ENCODE data around the gene PSMC3IP.

PSMC3IP gene

GRCh38 chr17:42584880-42585279 lies 7.4 kb upstream of the PSMC3IP start:
- no peak for DNase-seq

- no peak for DNase-seq
Observed at GRCh38 chr17:42581744-42582270, 4.3 kb upstream of the PSMC3IP start.

- no peak for DNase-seq
Observed at GRCh38 chr17:42579794-42580551, 2.4 kb upstream of the PSMC3IP start.

DNA sequence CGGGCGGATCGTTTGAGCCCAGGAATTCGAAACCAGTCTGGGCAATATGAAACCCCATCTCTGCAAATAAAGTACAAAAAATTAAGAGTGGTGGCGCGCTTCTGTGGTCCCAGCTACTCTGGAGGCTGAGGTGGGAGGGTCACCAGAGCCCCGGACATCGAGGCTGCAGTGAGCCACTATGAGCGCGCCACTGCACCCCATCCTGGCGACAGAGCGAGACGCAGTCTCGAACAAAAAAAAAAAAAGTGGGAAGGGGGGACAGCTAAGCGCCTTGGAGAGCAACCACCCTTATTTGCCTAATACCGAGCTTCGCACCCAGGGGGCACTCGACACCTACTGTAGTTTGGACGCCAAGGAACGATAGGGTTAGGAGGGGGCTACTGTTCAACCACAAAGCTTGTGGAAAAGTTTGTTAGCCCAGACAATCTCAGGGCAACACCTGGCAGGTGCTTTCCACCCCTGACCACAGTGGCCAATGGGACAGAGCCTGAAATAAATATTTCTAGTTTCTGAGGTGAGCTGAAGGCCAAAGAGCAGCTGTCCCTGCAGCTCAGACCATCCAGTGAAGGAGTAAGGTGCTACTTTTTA lies 847 bp upstream of the PSMC3IP start:
- DNase-seq = peak; percentile 71

DNA sequence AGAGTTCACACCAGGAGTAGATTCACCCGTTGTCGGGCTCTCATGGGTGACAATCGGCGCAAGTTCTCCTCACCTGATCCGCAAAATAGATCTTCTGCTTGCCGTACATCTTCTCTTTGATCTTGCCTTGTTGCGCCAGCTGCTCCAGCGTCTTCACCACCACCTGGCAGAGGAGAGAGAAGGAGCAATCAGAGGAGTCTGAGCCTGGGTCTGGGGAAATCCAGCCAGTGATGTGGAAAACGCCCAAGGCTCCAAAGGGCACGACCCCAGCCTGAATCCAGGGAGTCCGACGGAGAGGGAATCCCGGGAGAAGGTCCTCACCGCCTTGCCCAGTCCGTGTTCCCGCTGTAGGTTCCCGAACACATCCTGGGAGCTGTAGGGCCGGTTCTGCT lies 393 bp downstream of the PSMC3IP start:
- no peak for DNase-seq

DNA sequence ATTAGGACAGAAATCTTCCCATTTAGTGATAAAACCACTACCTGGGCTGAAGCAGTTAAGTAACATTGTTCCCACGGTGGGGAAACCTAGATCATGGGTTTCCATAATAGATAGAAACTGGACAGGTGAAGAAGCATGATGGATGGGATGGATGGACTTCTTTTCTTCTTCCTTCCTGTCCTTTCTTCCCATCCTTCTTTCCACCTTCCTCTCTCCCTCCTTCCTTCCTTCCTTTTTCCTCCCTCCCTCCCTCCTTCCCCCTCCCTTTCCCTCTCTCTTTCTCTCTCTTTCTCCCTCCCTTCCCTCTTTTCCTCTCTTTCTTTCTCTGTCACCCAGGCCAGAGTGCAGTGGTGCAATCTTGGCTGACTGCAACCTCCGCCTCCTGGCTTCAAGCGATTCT lies 3.1 kb downstream of the PSMC3IP start:
- DNase-seq = no peak

- DNase-seq = no peak
Observed at GRCh38 chr17:42573095-42573494, 4.4 kb downstream of the PSMC3IP start.

- no peak for DNase-seq
Observed at GRCh38 chr17:42571435-42572225, 5.9 kb downstream of the PSMC3IP start.

DNA sequence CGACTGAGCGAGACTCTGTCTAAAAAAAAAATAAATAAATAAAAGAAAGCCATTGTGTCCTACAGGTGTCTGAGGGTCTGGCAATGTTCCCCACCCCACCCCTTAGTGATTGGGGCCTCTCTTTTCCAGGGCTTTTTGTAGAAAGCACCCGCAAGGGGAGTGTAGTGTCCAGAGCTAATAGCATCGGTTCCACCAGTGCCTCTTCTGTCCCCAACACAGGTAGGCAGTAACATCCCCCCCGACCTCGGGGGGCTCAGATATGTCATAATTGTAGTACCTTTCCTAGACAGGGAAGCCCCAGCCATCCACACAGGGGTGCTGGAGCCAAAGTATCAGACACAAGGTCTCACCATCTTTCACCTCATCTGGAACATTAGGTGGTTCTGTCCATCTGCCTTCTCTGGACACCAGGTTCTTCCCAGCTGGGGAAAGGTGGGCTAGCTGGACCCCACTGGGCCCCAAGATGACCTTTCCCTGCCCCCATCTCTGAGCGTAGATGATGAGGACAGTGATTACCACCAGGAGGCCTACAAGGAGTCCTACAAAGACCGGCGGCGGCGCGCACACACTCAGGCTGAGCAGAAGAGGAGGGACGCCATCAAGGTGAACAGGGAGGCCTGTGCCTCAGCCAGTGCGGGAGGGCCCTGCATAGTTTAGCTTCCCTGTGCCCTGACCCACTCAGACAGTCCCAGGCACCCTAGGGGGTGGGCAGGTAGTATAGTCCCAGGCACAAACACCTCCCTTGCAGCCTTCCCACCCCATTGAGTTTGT lies 9.0 kb downstream of the PSMC3IP start:
- no peak for DNase-seq

DNA sequence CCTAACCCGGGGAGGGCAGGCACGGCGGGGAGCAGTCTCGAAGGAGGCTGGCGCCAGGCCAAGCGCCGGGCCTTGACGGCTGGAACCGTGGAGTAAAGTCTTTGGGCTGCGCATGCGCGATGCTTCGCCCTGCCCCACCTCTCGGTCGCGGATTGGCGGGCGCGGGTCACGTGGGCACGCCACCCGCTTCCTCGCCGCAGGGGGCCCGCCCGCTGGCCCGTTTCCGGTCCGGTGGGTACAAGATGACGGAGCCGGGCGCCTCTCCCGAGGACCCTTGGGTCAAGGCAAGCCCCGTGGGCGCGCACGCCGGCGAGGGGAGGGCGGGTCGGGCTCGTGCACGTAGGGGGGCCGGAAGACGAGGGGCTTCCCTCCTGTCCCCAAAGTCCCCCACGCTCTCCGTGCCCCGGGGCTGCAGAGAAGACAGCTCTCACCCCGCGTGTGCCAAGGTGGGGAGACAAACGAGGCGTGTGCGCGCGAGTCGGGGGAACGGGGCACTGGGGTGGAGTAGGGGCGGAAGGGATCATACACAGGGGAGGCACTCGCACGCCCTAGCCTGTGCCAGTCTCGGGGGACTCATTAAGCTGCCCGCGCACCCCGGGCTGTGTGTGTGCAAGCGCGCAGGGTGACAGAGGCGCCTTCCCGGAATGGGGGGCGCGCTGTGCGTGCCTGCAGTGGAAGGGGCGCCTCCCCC lies 10.5 kb downstream of the PSMC3IP start, which contains the start of gene MLX:
Gene MLX (plus strand): TSS at position 218 of the 691 bp plus-strand sequence. CDS start 25 bp downstream, at position 243.
- peak; percentile 91 for DNase-seq

- DNase-seq = no peak
Observed at GRCh38 chr17:42566215-42566882, 11.2 kb downstream of the PSMC3IP start.

DNA sequence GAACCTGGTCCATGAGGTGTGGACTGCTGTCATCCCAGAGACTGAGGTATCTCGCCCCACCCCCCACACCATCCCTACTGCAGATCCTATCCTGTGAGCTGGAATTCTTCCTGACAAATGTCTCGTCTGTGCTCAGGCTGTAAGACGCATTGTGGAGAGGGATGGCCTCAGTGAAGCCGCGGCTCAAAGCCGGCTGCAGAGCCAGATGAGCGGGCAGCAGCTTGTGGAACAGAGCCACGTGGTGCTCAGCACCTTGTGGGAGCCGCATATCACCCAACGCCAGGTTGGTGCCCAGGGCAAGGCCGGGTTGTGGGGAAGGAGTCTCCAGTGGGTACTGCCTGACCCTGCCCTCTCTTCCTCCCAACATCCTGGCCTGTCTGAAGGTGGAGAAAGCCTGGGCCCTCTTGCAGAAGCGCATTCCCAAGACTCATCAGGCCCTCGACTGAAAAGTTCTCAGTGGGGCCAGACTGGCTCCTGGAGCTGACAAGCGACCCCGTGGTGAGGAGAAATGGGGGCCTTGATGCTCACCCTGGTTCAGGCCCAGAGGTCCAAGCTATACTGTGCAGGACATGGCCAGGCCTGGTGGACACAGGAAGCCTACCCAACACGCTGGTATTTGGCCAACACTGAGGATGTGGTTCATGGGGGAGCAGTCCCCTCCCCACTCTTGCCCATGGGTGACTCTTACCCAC lies 11.9 kb downstream of the PSMC3IP start:
- DNase-seq = no peak

DNA sequence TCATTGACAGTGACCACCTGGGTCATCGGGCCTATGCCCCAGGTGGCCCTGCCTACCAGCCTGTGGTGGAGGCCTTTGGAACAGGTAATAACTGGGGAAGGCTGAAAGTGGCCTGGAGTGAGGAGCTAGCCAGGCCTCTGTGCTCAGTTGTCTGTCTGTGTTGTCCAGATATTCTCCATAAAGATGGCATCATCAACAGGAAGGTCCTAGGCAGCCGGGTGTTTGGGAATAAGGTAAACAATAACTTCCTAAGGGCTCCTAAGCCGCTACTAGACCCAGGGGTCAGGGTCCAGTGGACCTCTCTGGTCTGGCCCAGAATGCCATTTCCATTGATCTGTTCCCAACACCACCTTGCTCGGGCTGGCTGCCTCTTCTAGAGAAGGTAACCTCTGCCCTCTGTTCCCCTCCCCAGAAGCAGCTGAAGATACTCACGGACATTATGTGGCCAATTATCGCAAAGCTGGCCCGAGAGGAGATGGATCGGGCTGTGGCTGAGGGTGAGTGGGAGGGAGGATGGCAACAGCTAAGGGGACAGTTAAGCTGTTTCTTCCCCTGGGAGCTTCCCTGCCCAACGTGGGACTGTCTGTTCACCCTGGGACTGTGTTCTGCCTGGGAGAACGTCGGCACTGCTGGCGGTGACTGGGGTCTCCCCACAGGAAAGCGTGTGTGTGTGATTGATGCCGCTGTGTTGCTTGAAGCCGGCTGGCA lies 12.6 kb downstream of the PSMC3IP start:
- DNase-seq = no peak

DNA sequence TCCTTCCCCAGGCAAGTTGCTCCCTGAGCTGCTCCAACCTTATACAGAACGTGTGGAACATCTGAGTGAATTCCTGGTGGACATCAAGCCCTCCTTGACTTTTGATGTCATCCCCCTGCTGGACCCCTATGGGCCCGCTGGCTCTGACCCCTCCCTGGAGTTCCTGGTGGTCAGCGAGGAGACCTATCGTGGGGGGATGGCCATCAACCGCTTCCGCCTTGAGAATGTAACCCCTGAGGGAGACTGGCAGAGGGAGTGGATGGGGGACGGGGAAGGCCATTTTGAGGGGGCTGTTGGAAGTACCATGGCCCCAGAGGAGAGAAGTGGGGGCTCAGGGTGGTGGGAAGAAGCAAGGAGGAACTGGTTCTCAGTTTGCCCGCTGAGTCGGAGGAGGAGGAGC lies 13.6 kb downstream of the PSMC3IP start:
- DNase-seq = no peak

DNA sequence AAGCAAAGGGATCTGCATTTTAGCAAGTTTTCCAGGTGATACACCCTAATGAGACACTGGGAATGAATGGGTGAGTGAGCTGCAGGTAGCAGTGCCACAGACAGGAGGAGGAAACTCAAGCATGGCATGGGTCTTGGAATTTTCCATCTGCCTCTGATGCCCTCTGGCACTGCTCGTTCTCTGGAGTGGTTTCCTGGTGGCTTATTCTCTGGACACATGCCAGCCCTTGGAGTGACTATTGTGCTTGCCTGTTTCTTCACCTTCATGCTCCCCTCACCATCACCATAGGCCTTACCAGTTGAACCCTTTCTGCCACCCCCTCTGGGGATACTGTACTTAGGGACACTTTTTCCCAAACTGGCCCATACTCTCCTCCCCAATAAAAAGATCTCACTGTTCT lies 14.0 kb downstream of the PSMC3IP start:
- no peak for DNase-seq

- no peak for DNase-seq
Observed at GRCh38 chr17:42563143-42563509, 14.4 kb downstream of the PSMC3IP start.

DNA sequence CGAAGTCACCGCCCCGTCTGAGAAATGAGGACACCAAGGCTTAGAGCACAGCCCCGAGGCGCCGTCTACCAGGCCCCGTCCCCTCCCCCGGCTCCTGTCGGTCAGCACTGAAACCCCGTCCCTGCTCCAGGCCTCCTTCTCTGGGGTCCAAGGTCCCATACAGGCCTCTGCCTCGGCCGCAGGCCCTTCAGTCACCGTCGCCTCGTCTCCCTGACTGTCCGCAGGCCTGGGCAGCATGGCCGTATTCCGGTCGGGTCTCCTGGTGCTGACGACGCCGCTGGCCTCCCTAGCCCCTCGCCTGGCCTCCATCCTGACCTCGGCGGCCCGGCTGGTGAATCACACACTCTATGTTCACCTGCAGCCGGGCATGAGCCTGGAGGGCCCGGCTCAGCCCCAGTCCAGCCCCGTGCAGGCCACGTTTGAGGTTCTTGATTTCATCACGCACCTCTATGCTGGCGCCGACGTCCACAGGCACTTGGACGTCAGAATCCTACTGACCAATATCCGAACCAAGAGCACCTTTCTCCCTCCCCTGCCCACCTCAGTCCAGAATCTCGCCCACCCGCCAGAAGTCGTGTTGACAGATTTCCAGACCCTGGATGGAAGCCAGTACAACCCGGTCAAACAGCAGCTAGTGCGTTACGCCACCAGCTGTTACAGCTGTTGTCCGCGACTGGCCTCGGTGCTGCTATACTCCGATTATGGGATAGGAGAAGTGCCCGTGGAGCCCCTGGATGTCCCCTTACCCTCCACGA lies 15.0 kb downstream of the PSMC3IP start:
- no peak for DNase-seq

- peak; percentile 99 for DNase-seq
Observed at GRCh38 chr17:42561897-42562387, 15.6 kb downstream of the PSMC3IP start, which contains the start of gene COASY. Gene COASY, plus strand, starts transcription at chr17:42562148. Its CDS starts 475 bp downstream, at chr17:42562623.

DNA sequence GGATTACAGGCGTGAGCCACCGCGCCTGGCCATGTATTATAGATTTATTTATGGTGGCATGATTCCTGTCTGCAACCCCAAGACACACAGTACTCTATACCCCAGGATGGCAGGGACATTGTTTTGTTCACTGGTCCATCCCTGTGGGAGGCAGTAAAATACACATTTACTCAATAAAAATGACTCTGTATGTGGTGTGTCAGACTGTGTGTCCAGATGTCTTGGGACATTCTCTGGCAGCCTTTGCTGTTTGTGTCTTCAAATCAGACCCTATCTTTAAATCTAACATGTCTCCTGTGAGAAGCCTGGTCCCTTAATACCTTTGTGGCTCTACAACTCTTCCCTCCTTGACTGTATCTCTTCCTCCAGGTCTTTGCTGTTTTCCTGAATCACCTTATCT lies 17.3 kb downstream of the PSMC3IP start:
- no peak for DNase-seq

All from fibroblast of upper back skin (primary cell).